Fibroblast of the conjunctiva (primary cell): ENCODE results near the gene CD81.
A peak's percentile ranks its signal among the peaks of the same experiment; 100 is the strongest.

ENCODE experiments used
- DNase-seq: peaks from one replicate; pipeline ENCODE4 v3.0.0-alpha.2; 2010; ENCODE audit warnings: low read depth

CD81 gene

DNA sequence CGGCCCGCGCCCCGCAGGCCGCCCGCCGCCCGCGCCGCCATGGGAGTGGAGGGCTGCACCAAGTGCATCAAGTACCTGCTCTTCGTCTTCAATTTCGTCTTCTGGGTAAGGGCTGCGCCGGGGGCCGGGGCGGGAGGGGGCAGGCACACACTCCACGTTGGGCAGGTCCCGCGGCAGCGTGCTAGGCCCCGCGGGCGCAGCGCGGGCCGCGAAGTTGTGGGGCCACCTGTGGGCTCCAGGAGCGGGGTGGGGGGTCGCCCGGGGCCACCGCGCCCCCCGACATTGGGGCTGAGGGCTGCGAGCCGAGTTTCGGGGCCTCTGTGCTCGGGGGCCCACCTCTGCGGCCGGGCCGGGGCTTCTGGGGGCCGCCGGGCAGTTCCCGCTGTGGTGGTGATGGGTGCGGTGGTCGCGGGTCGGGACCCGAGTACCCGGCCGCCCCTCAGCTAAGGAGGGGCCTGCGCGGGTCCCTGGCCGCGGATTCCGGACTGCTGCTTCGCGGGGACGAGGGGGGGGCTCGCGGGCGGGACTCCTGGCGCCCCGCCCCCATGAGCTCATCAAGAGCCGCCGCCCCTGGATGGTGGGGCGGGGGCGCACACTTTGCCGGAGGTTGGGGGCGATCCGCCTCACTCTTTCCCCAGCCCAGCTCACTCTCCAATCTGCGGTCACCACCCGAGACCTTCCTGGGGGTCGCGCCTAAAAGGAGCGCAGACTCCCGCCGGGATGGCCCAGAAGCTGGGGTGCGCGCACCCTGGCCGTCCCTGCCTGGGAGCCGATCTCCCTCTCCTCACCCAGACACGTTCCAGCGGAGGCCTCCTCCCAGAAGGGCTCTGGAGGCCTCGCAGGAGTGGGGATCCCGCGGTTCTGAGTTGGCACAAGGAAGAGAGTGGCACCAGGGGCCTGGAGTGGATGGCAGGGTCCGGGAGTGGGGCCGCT, 667 bp downstream of the CD81 start:
- DNase-seq = no peak

DNA sequence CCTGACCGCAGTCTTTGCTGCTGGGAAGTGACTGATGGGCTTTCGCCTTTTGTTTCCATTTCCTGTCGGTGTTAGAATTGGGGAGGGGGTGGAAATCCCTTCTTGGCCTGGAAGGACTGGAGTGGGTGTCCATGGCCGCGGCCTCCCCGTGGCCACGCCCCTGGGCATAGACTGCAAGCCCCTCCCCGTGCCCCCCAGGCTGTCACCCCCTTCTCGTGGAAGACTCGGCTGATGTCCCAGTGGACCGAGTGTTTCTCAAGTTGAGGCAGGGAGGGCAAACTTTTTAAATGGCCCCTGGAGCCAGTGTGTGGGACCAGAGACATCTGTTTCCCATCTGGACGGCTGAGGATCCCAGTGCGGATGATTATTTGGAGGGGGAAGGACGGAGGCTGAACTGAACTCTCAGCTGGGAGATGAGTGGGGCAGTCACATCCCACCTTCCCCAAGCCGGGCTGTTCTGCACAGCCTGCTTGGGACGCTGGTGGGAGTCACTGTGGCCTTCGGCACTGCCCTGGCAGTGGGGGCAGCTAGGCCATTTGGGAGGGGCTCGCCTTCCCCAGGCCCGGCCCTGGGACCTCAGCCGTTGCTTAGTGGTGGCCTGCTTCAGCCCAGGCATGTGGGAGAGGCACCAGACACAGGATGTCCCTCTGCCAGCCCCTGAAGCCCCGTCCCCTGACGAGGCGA, 1.6 kb downstream of the CD81 start:
- peak; percentile 57 for DNase-seq

DNA sequence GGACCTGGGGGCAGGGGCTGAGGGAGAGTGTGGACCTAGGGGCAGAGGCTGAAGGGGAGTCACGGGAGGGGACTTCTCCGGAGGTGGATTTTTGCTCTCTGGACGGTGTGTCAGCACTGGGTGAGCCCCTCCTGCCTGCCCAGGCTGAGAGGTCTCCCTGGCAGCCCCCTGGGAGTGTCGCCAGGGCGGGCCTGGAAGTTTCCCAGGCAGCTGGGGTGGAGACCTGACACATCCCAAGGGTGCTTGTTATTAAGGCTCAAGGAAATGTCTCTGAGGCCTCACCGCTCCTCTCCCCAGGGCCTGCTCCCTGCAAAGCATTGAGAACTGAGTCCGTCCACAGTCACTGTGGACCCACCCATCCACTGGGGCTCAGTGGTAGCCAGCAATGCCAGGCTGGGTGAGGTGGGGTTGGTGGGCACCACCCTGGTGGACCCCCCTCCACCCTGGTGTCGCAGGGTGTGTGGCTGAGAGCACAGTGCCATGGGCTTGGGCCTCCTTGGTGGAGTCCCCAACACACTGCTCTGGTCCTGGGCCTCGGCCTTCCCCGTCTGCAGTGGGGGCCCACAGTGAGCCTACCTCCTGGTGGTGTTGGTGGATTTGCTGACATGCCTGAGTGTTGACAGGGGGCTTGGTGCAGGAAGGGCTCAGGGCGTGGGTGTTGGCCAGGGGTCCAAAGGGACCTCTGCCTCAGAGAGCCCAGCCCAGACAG, 2.5 kb downstream of the CD81 start:
- DNase-seq = no peak

DNA sequence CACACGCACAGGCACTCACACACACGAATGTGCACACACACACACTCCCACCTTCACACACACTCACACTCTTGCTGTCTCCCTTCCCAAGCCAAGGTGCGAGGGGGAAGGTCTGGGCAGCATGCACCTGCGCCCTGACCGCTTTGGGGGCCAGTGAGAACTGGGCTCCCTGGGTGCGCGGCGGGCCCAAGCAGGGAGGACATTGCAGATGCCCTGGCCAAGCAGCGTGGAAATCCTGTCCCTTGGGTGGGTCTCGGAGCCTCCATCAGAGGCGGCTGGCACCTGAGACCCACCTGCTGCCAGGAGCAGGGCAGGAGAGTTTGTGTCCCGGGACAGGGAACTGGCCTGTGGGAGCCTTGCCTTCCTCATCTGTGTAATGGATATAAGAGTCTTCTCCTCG, 3.3 kb downstream of the CD81 start:
- no peak for DNase-seq

DNA sequence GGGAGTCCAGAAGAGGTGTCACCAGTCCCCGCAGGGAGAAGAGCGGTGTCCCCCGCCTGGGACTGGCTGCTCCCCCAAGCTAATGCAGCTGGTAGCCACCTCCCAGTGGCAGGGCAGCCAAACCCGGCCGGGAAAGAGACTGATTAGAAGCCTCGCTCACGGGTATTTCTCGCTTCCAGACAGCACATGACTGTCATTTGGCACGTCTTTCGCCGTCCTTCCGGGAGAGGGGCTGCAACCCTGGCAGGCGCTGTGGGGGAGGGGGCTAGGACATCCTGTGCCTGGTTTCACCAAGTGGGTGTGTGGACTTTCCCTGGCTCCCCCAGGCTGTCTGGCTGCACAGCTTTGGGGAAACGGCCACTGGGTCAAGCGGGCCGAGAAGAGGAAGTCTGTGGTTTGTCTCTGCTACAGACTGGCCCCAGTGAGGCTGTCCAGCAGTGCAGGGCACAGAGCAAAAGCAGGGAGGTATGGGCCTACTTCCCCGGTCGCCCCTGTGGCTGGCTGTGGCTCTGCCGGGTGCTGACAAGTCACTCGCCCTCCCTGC, 3.8 kb downstream of the CD81 start:
- no peak for DNase-seq

DNA sequence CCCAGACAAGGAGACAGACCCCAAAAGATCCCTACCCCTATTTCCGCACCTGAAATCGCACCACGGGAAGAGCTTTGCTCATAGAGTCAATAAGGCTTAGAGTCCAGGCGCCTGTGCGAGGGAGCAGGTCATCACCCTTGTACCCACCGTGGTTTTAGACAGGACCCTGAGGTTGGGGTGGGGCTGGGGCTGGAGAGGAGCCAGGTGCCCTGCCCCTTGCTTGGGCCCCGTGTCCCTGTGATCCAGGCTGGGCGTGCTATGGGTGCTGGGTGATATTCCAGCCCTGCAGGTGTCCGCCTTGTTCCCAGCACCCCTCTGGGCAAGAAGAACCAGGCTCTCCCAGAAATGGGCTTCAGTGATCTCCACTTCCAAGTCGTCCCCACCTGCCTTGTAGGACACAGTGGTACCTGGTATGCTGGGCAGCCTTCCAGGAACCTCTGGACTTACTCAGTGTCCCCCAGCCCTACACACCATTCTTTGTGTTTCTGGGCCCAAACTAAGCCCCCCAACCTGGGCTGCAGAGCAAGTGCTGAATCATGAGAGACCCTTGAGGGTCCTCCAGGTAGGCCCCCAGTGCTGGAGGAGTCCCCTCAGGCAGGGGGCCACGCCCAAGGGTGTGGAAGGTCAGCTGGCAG, 4.5 kb downstream of the CD81 start:
- no peak for DNase-seq

DNA sequence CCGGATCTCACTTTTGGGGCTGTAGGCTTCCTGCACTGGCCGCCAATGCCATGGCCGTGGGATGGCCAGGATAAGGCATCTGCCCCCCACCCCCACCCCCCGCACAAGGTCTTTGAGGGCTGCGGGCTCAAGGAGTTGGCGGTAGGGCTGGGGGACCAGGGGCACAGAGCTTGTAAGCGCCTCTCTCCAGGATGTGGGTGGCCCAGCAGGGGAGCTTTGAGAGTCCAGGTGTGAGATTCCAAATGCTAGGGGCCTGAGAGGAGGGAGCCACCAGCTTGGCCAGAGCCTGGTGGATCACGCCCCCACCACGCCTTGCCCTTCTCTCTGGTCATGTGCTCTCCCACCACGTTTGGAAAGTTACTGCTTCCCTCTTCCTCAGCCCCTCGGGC, 5.0 kb downstream of the CD81 start:
- no peak for DNase-seq

DNA sequence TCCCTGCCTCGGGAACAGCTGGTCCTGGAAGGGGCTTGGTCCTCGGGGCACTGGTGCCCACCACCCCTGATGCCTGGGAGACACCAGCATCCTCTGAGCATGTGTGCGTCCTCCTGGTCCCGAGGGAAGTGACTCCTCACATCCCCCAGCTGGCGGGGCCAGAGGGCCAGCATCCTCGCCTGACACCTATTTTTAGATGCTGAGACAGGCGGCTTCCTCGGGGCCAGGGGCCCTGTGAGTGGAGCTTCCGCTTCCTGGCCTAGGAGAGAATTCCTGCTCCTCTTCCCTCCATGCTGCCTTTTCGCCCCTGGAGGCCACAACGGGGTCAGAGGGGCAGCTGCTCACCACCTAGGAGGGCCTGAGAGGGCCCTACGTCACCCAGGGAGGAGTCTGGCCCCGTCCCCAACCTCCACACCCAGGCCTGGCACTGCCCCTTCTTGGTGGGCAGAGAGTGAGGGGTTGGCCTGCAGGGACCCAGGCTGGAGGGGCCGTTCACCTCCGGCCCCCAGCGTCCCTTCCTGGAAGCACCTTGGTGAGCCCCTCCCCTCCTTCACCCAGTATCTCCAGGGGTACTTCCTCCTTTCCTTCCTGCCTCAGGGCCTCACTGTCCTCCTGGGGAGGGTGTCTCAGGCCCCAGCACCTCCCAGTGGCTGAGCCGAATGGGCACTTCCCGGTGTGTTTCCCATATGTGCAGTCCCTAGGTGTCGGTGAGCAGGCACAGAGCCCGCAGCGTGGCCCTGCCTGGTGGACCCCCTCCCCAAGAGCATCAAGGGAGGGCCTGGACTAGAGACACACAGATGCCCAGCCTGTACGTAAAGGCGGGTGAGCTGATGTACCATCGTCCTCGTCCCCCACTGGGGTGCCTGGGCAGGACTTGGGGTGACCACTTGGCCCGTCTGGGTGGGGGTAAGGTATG, 6.1 kb downstream of the CD81 start:
- DNase-seq = no peak

DNA sequence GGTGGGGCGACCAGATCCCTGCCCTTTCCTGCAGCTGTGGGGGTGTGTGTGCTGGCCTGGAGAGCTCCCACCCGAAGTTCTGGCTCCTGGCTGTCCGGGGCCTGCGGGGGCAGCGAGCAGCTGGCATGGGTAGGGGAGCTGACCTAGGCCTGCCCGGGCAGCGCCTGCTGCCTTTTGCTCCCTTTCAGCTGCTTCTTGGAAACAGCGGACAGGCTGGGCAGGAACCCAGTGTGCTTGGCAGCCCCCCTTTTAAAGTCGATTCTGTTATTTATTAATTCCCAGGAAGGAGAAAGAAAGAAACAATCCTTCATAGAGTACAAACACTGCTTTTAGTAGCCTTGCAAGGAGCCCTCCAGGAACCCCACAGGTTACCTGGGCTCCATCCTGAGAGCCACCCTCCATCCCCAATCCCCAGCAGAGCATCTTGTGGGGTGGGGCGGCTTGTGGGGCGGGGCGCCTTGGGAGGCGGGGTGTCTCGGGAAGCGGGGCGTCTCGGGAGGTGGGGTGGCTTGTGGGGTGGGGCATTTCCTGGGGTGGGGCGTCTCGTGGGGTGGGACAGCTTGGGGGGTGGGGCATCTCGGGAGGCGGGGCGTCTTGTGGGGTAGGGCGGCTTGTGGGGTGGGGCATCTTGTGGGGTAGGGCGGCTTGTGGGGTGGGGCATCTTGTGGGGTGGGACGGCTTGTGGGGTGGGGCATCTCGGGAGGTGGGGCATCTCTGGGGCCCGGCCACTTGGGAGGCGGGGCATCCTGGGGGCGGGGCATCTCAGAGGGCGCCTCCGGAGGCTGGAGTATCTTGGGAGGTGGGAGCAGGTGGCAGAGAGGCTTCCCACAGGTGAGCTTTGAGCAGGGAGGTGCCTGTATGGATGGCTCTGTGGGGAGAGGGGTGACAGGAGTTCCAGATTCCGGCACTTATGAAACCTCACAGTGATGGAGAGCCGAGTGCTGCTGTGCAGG, 7.0 kb downstream of the CD81 start:
- DNase-seq = no peak

DNA sequence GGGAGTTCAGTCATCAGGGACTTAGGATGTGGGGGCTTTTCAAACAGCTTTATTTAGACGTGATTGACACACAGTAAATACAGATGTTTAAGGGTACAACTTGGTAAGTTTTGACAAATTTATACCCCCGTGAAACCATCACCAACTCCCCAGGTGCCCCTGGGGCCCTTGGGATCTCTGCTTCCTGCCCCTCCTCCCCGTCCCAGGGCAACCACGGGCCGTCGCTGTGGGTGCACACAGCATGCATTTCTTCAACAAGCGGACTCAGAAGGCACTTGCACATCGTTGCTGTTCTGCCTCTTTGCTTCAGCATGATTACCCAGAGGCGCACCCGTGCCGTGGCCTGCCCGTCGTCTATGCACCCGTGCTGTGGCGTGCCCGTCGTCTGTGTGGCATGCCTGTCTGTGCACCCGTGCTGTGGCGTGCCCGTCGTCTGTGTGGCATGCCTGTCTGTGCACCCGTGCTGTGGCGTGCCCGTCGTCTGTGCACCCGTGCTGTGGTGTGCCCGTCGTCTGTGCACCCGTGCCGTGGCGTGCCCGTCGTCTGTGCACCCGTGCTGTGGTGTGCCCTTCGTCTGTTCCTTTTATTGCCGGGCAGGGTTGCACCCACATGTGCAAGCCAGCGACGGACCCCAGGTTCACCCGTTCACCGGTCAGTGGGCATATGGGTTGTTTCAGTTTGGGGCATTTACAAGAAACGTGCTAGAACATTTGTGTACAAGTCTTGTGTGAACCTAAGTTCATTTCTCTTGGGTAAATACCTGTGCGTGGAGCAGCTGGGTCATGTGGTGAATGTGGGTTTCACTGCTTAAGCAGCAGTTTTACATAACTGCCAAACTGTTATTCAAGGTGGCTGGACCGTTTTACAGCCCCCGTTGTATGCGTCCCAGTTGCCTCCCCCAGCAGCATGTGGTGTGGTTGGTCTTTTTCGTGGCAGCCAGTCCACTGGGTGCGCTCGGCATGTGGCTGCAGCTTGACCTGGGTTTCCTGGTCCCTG, 8.3 kb downstream of the CD81 start:
- DNase-seq = no peak

DNA sequence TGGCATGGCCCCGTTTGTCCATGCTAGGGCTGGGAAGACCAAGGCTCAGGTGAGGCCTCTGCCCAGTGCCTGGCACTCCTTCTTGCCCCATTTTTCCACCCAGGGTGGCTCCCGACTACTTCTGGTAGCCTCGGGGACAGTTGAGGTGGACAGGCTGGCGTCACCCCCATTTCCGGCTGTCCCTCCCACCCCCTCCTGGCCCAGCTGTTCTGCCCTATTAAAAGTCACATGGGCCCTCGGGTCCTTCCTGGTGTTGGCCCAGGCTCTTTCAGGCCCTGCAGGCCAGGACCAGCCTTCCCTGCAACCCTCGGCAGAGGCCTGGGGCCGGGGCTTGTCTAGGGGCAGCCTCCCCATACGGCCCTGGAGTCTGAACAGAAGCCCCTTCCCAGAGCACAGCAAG, 9.5 kb downstream of the CD81 start:
- DNase-seq = no peak

DNA sequence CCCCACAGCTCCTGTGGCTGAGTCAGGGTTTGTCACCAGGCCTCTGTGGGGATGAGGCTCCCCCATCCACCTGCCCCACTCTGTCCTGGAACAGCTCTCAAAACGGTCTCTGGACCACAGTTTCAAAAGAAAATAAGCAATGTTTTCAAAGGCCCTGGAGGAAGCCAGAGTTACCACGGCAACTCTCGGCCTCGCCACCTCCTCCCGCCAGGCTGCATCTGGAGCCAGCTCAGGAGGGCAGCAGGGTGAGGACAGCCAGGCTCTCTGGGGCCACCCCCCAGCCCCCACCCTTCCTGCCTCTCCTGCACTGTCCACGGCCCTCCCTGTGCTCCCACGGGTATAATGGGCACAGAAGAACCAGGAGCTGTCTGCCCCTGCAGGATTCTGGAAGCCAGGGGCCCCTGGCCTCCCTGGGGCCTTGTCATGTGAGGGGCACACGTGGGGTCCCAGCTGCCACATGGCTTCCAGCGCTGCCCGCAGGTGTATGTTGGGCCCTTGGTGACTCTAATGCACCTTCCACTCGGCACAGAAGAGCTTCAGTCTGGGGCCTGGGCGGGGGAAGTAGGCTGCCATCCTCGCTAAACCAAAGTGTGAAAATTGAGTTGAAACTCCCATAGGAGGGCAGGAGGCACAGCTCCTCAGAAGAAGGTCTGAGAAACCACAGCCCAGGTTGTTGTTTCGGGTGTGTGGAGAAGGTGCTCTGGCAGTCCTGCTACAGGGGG, 10.3 kb downstream of the CD81 start:
- DNase-seq = peak; percentile 32

DNA sequence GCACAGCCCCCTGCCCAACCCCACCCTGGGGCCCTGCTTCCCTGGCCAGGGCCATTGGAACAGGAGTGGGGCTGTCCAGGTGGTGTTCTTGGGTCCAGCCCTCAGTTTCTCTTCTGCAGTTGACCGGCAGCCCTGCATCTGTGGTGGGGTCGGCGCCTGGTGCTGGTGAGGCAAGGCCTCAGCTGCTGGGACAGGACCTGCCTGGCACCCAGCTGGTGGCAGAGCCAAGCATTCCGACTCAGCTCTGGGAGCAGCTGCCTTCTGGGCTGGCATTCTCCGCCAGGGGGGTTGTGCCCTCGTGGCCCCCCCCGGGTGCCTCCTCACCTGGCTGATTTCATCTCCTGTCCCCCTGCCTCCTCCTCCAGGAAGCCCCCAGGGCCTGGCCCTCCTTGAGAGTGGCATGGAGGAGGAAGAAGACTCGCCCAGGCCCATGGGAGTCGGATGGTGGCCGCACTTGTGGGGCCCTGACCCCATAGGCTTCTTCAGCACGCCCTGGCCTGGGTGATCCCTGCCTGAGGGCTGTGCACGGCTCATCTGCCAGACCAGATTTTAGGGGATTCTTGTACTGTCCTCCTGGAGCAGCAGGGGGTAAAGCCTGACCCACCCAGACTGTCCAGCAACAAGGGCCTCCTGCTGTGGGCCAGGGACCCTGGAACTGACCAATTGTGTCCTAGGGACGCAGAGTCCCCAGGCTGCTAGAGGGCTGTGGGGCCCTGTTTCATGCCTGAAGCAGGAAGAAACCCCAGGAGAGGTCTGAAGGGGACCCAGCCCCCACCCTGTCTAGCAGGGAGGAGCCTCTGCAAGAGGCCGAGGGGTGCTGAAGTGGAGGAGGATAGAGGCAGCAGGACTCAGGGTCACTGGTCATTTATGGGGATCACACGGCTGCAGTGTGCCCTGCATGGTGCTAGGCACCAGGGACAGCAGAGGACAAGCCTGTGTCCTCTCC, 11.6 kb downstream of the CD81 start:
- no peak for DNase-seq

DNA sequence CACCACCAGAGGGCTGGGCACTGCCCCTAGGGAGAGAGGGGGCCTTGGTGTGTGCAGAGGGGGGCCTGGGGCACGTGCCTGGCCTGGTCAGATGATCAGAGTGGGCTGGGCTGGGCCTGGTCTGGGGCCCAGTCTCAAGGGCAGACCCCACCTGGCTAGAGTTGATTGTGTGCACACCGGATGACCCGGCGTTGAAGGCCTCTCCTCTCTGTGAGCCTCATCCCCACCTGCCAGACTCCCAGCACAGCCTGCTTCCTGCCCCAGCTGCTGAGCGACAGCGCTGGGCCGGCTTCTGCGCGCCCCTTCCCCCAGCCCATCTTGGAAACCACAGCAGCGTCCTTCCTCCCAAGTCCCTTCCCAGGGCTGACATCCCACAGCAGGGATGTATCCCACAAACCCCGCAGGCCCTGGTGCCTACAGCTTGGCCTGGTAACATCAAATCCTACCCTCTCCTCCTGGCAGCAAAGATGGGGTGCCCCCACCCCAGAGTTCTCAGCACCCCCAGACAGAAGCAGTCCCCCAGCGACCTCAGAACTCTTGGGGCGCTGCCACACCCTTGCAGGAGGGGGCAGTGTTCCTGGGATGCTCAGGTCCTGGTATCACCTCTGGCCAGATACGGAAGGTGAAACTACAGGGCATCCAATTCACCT, 12.4 kb downstream of the CD81 start:
- DNase-seq = no peak

DNA sequence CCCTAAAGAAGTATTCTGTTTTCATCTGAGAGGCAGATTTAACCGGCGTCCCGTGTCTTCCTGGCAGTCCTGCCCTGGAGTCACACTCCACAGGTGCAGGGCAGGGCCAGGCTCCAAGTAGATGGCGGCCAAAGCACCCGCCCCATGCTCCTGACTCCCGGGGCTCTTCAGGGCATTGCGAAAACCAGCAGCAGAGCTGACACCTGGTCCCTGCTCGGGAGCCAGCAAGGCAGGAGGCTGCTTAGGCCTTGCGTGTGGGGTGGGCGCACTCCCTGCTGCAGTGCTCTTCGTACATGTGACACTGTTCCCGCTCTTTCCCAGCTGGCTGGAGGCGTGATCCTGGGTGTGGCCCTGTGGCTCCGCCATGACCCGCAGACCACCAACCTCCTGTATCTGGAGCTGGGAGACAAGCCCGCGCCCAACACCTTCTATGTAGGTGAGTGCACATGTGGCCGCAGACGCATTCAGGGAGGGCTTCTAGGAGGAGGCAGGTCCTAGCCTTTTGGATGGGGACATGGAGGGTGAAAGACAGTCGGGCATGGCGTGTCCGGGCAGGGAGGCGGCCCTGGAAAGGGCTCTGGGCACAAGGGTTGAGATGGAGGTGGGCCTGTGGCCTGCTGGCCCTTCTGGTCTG, 13.1 kb downstream of the CD81 start:
- DNase-seq = no peak

DNA sequence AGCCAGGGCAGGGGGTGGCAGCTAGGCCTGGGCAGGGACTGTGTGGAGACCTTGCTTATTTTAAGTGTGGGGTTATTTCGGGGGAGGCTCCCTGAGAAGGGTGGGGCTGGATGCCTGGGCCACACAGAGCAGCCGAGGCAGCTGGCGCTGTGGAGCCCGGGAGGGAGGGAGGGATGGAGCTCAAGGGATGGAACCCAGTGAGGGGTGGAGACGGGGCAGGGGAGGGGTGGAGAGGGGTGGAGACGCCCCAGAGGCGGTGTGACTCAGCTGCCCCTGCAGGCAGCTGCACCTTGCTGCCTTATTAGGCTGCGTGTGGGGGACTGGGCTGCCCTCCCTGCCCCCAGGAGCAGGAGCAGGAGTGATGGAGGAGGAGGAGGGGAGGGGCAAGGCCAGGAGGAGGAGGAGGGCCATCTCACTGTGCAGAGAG, 13.6 kb downstream of the CD81 start:
- DNase-seq = peak; percentile 76
